Smooth muscle cell (in vitro differentiated cells): Measurements from ENCODE around the gene GRAP. TPM values are rescaled to one million over a fixed set of nuclear protein-coding genes. Genes with fewer than 3 reads are reported as not detected.
"Not testable (repeated sequence)": the region's sequence is repeated elsewhere in the genome, so short reads cannot be mapped to it uniquely, and the experiment has no call there.

Experiments used
- DNase-seq: peaks from one replicate; lab custom pipeline; 2025; ENCODE audit not compliant: unreplicated experiment; lab: John Stamatoyannopoulos, UW
- H2AFZ ChIP-seq: fragments of 200-600 bp; sonication (generic); 2 replicates; pipeline ENCODE4 v1.6.0; 2016; ENCODE audit warnings: antibody characterized with exemption, low read depth, mild to moderate bottlenecking
- H3F3A ChIP-seq: fragments of 200-600 bp; sonication (generic); 2 replicates; pipeline ENCODE4 v1.6.0; 2017; ENCODE audit warnings: antibody characterized with exemption, low read depth
- H3K27ac ChIP-seq: fragments of 200-600 bp; sonication (generic); 2 replicates; pipeline ENCODE4 v1.5.1; 2016; ENCODE audit warnings: low read depth, mild to moderate bottlenecking
- H3K27me3 ChIP-seq: fragments of 200-600 bp; sonication (generic); 2 replicates; pipeline ENCODE4 v1.6.1; 2016; ENCODE audit warnings: low read depth, mild to moderate bottlenecking
- H3K36me3 ChIP-seq: fragments of 200-600 bp; sonication (generic); 2 replicates; pipeline ENCODE4 v1.5.1; 2016; ENCODE audit warnings: low read depth
- H3K4me1 ChIP-seq: fragments of 200-600 bp; sonication (generic); 2 replicates; pipeline ENCODE4 v1.5.1; 2016; ENCODE audit warnings: low read depth
- H3K4me2 ChIP-seq: fragments of 200-600 bp; sonication (generic); 2 replicates; pipeline ENCODE4 v1.6.0; 2016; ENCODE audit warnings: mild to moderate bottlenecking
- H3K4me3 ChIP-seq: fragments of 200-600 bp; sonication (generic); 2 replicates; pipeline ENCODE4 v1.5.1; 2016; ENCODE audit warnings: mild to moderate bottlenecking
- H3K79me2 ChIP-seq: fragments of 200-600 bp; sonication (generic); 2 replicates; pipeline ENCODE4 v1.6.0; 2016; ENCODE audit warnings: low read depth, mild to moderate bottlenecking
- H3K9ac ChIP-seq: fragments of 200-600 bp; sonication (generic); 2 replicates; pipeline ENCODE4 v1.6.0; 2016; ENCODE audit warnings: low read depth
- H3K9me3 ChIP-seq: fragments of 200-600 bp; sonication (generic); replicated peaks from 2 replicates; pipeline ENCODE4 v1.5.1; 2016; ENCODE audit warnings: low read depth
- H4K20me1 ChIP-seq: fragments of 200-600 bp; sonication (generic); 2 replicates; pipeline ENCODE4 v1.6.0; 2016; ENCODE audit warnings: low read depth
- WGBS: methylation state at CpG from one replicate; pipeline ENCODE4 v1.1.7; 2016; ENCODE audit warnings: low lambda C conversion rate; 5-methylcytosine and 5-hydroxymethylcytosine counted together
- polyA plus RNA-seq: library from polyadenylated mRNA; unstranded; fragments of >200 nt; fragmentation: Nextera tagmentation; extraction: Ambion mirVana; gene quantifications from 2 replicates; pipeline ENCODE4 v1.2.1, GENCODE V29; 2016
- total RNA-seq: library from RNA; depleted of rRNA; stranded (reverse); fragments of >200 nt; gene quantifications from 2 replicates; pipeline ENCODE4 v1.2.3, GENCODE V29; 2014

Gene GRAP
- not detected in 2 replicates for total RNA-seq
- 0.30 TPM in 1 of 2 replicates, not detected in the other for polyA plus RNA-seq

GRCh38 chr17:19046782-19047375 is at the start of gene GRAP:
GRAP (minus strand) TSS chr17:19046957; CDS start chr17:19046926, 31 bp downstream.
- not testable (repeated sequence) for H3K79me2 ChIP-seq, H3K27me3 ChIP-seq, H4K20me1 ChIP-seq, H2AFZ ChIP-seq, H3K36me3 ChIP-seq, H3K9ac ChIP-seq, H3K27ac ChIP-seq, DNase-seq, H3K9me3 ChIP-seq, H3K4me3 ChIP-seq, H3F3A ChIP-seq, H3K4me2 ChIP-seq, H3K4me1 ChIP-seq
- no CpG with 5 or more reads among the region's 12 CpGs for WGBS

GRCh38 chr17:19093684-19094438 is 47.1 kb upstream of the GRAP start:
- H3K4me3 ChIP-seq, H3K4me1 ChIP-seq, DNase-seq, H3K4me2 ChIP-seq, H3K36me3 ChIP-seq, H3K79me2 ChIP-seq, H3K27me3 ChIP-seq, H3K9ac ChIP-seq, H4K20me1 ChIP-seq, H3K27ac ChIP-seq, H3F3A ChIP-seq, H2AFZ ChIP-seq, H3K9me3 ChIP-seq: not testable (repeated sequence)
- 92% methylated on average over 7 of the region's 15 CpGs for WGBS

DNA sequence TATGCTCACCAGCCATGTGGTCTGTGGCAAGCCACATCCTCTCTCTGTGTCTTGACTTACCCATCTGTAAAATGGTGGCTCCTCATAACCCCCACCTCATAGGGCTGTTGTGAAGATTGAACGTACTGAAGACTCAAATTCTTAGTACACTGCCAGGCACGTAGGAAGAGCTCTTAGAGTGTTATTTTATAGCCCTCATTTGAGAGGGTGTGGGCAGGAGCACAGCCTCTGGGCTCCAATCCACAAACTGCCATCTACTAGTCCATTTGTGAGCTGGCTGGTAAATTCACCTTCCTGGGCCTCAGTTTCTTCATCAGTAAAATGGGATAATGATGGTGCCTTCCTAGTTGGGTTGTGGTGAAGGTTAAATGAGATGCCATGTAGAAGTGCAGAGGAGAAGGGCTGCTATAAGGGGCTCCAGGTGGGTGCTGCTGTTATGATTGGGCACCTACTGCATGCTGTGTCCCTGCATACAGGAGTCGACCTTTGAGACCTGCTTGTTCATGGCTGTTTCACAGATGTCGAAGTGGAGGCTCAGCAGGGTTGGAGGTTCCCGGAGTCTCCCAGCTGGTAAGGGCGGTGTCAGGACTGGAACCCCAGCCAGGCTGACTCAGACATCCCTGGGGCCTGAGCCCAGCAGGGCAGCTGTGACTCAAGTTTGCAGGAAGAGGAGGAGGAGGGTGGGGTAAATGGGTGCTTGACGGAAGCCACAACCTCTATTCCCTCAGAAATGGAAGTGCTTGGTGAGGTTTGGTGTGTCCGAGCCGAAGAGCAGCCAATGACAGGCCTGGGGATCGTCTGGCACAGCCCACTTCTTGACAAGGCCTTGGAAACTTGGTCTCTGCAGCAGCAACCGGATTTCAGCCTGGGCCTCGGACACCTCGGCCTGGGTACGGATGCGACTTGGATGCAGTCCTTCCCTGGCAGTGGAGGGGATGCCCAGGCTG is 46.3 kb upstream of the GRAP start:
- not testable (repeated sequence) for H3K4me2 ChIP-seq, H4K20me1 ChIP-seq, H3K9me3 ChIP-seq, H3F3A ChIP-seq, H2AFZ ChIP-seq, H3K4me3 ChIP-seq, H3K36me3 ChIP-seq, H3K27me3 ChIP-seq, H3K9ac ChIP-seq, H3K79me2 ChIP-seq, H3K27ac ChIP-seq, H3K4me1 ChIP-seq, DNase-seq
- WGBS: 49% methylated on average over 10 of the region's 15 CpGs

- not testable (repeated sequence) for H3K4me1 ChIP-seq, H3K4me3 ChIP-seq, H3K27ac ChIP-seq, H3K9ac ChIP-seq, H3K79me2 ChIP-seq, H3K9me3 ChIP-seq, DNase-seq, H4K20me1 ChIP-seq, H3F3A ChIP-seq, H3K36me3 ChIP-seq, H3K4me2 ChIP-seq, H2AFZ ChIP-seq, H3K27me3 ChIP-seq
- no CpG with 5 or more reads among the region's 13 CpGs for WGBS
These were observed 43.5 kb upstream of the GRAP start for GRCh38 chr17:19090058-19090772.

DNA sequence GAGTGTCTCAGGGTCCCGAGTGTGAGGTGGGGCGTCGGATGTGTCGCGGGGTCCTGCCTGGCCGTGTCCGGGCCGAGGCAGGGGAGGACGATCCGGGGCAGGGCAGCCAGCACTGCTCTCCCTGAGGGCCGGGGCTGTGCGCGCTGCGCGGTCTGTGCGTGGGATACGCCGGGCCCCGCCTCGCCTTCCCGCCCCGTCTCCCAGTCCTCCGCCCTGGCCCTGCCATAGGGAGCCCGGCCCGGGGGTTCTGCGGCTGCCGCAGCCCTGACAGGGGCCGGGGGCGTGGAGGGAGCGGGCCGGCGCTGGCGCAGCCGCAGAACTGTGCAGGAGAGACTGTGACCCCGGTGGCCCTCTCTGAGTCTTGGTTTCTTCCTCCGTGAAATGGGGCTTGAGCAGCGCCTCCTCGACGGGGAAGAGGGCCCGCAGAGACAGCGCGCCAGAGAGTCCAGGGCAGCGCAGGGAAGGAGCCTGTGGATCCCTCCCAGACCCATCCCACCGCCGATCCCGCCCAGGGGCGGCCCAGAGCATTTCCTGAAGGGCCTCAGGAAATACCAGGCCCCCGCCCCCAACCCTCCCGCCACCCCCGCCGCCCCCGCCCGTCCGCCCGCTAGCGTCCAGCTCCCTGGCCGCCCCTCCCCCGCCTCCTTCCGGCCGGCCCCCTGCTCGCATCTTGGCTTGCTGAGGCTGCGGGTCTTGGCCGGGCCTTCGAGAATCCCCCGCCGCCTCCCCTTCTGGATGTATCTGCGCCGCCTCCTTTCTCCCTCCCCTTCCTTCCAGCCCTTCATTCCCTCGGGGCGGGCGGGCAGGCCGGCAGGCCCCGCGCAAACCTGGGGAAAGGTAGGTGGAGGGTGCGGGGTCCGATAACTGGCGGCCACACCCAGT is 42.3 kb upstream of the GRAP start:
- not testable (repeated sequence) for H4K20me1 ChIP-seq, H3F3A ChIP-seq, H3K9ac ChIP-seq, H3K4me3 ChIP-seq, H3K4me2 ChIP-seq, H3K79me2 ChIP-seq, H3K36me3 ChIP-seq, H3K4me1 ChIP-seq, DNase-seq, H3K9me3 ChIP-seq, H3K27me3 ChIP-seq, H3K27ac ChIP-seq, H2AFZ ChIP-seq
- no CpG with 5 or more reads among the region's 77 CpGs for WGBS

DNA sequence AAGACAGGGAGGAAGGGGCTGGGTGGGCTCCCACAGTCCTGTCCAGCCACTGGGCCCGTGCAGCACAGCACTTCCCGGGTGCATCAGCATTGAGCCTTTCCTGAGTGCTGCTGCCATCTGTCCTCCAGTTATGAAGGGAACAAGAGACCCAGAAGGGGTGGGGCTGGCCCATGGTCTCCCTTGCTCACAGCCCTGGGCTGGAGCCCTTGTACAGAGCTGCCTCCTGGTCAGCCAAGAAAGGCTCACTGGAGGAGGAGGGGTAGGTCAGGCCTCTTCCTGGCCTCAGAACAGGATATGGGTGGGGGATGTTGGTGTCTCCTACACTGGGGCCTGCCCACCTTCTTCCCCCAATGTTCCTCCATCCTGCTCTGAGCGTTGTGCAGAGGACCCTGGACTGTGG is 30.6 kb upstream of the GRAP start:
- H2AFZ ChIP-seq, H3K27ac ChIP-seq, DNase-seq, H3K4me1 ChIP-seq, H3F3A ChIP-seq, H4K20me1 ChIP-seq, H3K4me3 ChIP-seq, H3K9ac ChIP-seq, H3K4me2 ChIP-seq, H3K79me2 ChIP-seq, H3K9me3 ChIP-seq, H3K27me3 ChIP-seq, H3K36me3 ChIP-seq: not testable (repeated sequence)
- no CpG with 5 or more reads among the region's 3 CpGs for WGBS

GRCh38 chr17:19076398-19077192 is 29.8 kb upstream of the GRAP start:
- H3K9ac ChIP-seq, H3K4me3 ChIP-seq, H3K27me3 ChIP-seq, H3K36me3 ChIP-seq, H3K27ac ChIP-seq, H4K20me1 ChIP-seq, H3K79me2 ChIP-seq, H3F3A ChIP-seq, H3K4me1 ChIP-seq, H3K9me3 ChIP-seq, H2AFZ ChIP-seq, H3K4me2 ChIP-seq, DNase-seq: not testable (repeated sequence)
- WGBS: 76% methylated on average over 7 of the region's 31 CpGs
